HG03135 (cell line): ENCODE data around the gene C11orf21.

ENCODE experiments used
- ATAC-seq: cut with Tn5 transposase; IDR thresholded peaks from one replicate; pipeline ENCODE4 v1.9.1; 2021; ENCODE audit warnings: mild to moderate bottlenecking, moderate library complexity; ENCODE audit not compliant: unreplicated experiment

The C11orf21 gene

DNA sequence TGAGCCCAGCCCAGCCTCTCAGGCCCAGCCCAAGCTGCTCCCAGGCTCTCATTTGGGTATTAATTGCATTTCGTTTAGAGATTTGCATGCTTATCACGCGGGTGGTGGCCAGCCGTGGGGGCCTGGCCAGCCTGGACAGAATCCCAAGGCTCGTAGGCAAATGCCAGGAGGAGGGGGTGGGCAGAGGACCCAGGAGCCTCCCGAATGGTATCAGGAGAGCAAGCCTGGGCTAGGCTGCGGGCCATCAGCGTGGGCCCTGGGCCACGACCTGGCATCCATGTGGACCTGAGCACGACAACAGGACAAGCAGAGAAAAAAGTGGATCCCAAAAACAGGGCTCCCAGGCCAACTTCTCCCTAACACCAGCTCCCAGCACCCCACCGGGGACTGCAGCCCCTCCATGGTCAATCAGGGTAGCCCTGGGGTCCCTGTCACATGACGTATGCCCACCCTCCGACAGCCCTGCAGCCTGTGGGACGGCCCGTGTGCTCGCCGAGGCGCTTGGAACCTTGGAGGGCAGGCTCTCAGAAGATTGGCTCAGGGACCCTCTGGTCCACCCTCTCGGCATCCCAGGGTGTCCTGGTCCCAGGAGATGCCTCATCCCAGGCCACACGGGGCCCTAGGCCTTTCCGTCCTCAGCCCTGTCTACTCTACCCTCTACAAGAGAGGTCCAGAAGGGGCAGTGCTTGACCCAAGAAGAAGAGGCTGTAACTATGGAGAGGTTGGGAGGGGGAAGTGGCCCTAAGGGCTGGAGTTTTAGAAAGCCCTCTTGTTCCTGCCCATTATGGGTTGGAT lies 40.1 kb downstream of the C11orf21 start:
- no peak for ATAC-seq

DNA sequence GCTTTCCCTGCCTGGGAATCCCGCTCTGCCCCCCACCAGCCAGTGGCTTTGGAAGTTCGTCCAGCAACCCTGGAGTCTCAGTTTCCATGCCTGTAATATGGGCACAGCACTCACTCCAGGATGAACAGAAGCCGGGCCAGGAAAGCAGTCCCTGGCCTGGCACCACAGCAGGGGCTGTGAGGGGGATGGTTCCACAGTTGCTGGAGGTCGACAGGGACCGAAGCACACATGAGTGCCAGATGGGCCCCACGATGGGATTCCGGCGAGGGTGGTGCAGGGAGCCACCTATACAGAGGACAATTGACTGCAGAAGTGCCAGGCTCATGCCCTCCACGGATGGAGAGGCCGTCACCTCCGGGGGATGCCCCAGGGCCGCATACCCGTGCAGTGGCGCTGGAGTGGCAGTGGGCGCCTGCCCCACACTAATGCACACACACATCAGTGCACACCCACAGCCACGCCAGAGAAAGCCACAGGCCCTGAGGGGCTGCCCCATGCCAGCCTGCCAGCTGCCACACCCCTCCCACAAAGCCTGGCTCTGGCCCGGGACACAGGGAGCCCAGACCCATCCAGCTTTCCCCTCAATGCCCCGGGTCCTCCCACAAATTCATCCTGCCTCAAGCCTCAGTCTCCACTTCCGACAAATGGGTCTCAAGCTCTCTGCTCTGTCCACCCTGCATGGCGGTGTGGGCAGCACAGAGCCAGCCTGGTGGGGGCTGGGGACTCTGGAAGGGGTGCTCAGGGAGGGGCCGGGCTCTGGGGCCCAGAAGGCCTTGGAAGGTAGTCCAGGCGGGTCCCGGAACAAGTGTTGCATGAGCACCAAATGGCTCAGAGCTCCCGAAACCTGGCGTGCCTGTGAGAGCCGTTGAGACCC lies 41.0 kb downstream of the C11orf21 start:
- no peak for ATAC-seq

DNA sequence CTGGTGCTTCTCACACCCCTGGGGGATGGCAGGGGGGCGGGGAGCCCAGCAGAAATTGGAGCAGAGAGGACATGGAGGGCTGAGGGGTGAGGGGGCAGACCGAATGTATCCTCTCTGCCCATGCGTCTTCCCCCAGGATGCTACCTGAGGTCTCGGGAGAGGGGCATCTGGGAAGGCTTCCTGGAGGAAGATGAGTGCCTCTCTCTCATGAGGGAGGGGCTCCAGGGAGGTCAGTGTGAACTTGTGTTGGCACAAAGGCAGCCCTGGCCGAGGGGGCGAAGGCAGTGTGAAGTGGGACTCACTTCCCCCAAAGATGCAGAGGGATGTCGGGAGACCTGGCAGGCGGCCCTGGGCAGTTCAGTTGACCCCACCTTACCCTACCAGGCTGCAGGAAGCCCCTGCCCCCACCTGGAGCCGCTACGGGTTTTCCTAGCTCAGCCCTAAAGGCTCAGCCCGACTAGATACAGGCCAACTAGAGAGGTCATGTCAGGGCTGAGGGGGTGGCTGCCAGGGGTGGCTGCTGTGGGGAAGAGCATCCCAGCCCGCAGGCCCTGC lies 41.7 kb downstream of the C11orf21 start:
- ATAC-seq = no peak

DNA sequence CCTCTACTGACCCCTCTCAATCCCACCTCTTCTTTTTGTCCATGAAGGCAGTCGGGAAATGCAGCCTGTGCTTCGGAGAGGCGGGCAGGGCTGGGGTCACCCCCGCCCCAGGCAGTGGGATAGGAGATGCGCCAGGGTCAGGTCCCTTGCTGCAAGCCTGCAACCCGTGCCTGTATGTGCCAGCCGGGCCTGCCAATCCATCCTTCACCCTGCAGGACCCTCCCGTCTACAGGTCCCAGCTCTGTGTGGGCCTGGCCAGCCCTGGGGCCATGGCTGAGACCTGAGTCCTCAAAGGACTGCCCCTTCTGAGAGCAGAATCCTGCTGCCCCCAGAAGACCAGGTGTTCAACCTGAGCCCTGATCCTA lies 42.3 kb downstream of the C11orf21 start:
- ATAC-seq = no peak

DNA sequence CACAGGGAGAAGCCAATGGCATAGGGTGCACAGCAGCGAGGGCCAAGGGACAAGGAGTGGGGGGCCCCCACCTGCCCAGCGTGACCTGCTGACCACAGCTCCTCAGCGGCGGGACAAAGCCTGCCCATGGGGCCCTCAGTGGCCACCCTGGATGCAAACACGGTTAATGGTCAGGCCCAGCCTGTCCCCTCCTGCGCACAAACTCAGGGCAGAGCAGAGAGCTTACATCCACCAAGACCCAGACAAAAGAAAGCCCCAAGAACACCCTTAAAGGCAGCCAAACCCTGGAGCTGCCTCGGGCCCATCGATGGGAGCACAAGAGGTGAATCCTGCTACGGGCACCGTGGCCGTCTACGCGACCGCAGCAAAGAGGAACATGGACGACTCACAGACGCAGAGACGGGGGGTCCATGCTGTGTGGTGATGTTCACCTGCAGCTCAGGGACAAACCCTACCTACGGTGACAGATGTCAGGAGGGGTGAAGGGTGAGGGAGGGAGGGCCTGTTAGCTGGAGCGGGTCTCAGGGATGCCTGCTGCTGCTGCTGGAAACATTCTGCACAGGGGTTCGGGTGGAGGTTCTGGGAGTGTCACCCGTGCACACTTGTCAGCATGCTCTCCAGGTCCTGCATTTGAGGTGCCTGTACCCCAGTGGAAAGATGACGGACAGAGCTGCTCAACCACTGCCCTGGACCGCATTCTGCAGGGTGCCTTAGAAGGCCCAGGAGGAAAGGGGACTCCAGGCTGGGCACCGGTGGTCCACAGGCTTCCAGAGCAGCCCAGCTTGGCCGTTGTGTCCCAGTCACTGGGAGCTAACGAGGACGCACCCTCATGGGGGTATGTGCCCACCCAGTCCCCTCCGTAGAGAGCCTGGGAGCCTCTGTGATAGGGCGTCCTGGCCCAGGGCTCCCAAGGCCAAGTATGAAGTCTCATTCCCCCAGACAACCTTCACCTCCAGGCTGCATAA lies 42.9 kb downstream of the C11orf21 start:
- ATAC-seq = no peak

DNA sequence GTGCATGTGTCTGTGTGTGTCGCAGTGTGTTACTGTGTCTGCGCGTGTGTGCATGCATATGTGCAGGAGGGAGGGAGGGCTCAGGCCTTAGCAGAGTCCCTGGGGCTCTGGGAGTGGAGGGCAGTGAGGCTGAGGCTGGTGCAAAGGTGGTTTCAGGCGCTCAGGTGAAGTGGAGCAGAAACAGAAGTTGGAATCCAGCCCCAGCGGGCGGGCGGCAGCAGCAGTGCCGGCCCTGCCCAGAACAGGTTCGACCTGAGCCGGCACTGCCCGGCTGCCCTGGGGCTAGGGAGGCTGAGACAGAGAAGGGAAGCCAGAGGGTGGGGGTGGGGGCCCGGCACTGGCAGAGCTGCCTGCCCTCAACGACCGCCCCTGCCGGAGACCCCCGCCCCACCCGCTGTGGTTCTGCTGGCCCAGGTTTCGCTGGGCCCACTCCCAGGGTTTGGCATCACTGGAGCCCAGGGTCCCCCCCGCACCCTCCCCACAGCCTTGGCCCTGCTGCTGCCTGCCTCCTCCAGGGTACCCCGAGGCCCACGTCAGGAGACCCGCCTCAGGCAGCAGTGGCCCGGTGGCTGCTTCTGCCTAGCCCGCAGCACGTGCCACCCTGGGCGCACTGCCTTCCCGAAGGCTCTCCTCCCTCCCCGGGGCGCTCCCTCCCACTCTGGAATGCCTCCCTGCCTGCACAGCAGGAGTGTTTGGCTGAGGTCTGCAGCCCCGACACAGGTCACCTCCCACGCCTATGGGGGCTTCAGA lies 44.6 kb downstream of the C11orf21 start:
- ATAC-seq = no peak

DNA sequence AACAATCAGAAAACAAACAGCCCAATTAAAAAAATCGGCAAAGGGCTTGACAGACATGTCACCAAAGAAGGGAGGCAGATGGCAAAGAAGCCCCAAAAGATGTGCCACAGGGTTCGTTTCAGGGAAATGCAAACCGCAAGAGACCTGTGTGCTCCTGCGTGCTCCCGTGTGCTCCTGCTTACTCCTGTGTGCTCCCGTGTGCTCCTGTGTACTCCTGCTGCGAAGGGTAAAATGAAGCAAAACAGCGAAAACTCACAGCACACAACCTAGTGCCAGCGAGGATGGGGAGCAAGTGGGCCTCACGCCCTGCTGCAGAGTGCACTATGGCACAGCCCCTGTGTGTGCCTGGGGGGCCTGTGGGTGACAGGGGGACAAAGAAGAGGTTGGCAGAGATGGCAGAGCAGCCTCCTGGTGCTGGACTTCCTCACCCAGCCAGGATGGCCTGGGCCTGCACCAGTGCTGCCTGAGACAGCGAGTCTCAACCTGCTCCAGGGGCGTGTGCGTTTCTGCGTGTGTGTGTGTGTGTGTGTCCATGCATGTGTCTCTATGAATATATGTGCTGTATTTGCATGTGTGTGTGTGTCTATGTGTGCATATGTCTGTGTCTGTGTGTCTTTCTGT lies 45.3 kb downstream of the C11orf21 start:
- no peak for ATAC-seq

DNA sequence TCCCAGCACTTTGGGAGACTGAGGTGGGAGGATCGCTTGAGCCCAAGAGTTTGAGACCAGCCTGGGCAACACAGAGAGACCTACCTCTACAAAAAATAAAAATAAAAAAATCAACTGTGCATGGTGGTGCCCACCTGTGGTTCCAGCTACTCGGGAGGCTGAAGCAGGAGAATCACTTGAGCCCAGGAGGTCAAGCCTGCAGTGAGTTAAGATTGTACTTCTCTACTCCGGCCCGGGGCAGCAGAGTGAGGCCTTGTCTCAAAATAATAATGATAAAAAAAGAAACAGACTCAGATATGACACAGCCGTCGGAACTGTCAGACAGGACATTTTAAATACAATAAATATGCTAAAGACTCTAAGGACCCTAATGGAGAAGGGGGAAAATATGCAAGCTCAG lies 49.7 kb downstream of the C11orf21 start:
- no peak for ATAC-seq

DNA sequence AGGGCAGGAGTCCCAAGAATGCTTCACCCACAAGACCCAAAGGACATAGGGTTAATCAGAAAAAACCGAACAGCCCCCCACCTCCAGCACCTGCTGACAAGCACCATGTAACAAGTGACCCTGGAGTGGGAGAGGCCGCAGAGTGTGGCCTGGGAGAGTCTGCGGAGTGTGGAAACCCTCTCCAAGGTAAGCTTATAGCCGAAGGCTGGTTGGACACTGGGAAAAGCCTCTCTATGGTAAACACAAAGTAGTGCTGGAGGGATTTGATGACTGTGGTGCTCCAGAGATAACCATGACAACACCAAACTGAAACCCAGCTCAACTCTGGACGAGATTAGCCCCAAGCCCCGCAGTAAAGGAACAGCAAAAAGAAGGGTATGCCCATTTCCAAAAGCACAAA lies 50.6 kb downstream of the C11orf21 start:
- no peak for ATAC-seq

DNA sequence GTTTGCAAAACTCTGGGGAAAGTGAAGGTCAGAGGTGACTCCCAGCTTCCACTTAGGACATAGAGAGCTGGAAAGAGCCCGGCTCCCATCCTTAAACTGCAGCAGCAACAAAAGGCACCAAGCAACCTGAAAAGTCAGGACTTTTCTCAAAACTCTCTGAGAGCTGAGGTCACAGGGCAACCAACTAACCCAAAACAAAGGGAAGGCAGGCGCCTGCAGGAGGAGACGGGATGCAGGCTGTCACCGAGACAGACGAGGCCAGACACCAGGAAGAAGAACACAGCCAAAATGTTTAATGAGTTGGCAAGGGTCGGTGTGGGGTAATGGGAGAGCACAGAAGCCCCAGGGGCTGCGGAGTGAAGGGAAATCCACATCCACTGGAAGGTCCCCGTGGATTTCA lies 51.2 kb downstream of the C11orf21 start:
- ATAC-seq = no peak

DNA sequence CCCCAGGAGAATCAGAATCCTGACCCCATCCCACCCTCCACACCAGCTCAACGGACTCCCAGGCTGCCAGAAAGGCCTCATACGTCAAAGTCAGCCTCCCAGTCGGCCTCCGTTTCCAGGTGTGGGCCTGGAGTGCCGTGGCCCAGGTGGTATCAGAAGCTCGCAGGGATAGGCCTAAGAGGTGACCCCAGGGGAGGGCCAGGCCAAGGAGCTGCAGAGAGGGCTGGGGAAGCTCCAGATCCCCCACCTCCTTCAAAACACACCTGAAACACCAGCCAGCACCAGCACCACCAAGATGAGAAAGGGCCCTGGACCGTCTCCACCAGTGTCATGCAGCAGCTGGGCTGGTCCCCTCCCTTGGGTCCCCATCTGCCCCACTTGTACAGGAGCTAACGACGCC lies 51.7 kb downstream of the C11orf21 start:
- no peak for ATAC-seq

DNA sequence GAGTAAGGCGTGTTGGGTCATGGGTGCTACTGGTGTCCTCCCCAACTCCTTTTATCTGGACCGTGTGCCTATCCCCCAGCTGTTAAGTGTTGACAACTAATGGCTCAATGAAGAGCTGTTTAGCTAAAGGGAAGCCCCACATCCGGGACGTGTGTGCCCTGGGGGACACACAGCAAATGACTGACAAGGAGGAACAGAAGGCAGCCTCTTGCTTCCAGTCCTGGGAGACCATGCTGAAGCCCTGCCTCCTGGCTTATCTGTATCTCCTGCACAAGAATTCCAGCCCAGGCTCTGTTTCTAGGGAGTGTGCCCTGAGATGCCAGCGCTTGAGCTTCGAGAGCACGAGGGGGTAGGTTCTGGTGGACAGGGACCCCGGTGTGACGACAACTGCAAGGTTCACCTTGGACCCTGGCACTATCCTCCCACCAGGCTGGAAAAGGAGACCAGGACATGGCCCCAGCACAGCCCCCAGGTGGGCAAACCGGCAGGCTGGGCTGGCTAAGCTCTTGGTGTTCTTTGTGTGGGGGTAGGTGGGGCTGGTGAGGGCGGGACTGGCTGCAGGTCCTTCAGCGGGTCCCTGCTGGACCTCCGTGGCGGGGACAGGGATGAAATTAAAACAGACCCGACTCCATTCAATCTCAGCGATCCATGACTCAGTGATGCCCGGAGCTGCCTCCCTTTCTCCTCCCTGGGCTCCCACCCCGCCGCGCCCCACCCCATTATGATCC lies 52.4 kb downstream of the C11orf21 start:
- ATAC-seq = no peak

DNA sequence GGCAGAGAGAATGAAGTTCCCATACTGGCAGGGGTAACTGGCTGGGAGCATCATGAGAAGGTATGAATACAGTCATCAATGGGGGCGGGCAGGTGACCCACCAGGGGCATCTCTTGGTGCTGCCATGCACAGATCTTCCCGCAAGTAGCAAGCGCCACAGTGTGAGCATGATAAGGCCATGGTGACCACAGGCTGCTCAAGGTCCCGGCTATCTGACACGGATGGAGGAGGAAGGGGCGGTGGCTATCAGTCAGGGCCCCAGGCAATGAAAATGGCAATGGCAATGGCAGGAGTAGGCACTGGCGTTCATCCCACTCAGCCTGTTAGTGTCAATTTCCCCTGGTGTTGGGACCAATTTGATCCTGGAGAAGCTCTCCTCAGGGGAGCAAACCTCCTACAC lies 53.0 kb downstream of the C11orf21 start:
- no peak for ATAC-seq

DNA sequence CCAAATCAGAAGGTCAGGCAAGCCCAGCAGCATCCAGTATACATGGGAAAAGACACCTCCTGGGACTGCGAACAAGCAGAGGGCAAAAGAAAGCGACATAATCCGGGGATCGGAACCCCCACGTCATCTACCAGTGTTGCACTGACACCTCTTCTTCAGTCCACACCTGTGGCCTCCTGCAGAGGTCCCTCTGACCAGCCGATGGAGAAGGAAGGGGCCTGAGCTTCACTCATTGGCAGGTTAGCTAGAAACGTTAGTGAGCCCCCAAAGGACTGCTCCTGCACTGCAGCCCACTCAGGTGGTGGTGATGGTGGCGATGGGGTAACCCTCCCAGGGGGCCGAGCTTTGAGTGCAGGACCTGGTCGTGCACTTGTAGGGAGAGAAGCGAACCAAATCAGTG lies 53.5 kb downstream of the C11orf21 start:
- no peak for ATAC-seq

DNA sequence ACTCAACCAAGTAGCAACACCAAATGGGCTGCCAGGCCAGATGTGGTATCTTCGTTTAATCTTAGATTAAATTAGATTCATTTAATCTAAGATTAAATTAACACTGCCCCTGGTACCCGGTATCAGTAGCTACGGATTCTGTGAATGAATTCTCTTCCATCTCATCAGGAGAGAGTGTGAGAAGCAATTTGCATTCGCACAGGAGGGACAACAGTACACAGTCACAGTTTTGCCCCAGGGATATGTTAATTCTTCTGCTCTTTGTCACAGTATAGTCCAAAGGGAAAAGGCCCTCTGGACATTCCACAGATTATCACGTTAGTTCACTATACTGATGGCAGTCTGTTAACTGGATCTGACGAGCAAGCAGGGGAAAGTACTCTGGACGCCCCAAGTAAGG lies 54.2 kb downstream of the C11orf21 start:
- no peak for ATAC-seq
